Glutamatergic neuron (in vitro differentiated cells): ENCODE results near the gene AKT1S1. TPM values are rescaled to one million over a fixed set of nuclear protein-coding genes. Genes with fewer than 3 reads are reported as not detected.

Experiments
- DNase-seq: peaks from one replicate; pipeline ENCODE4 v3.0.0; 2022
- H3K27ac Mint-ChIP-seq: one replicate; pipeline ENCODE4 v1.8.0; 2020; ENCODE audit warnings: mild to moderate bottlenecking, mixed read lengths, inconsistent platforms; ENCODE audit not compliant: unreplicated experiment
- H3K27me3 Mint-ChIP-seq: one replicate; pipeline ENCODE4 v1.8.0; 2020; ENCODE audit warnings: mild to moderate bottlenecking, moderate library complexity, mixed read lengths, inconsistent platforms; ENCODE audit not compliant: unreplicated experiment
- H3K36me3 Mint-ChIP-seq: one replicate; pipeline ENCODE4 v1.8.0; 2020; ENCODE audit warnings: mild to moderate bottlenecking, mixed read lengths, inconsistent platforms; ENCODE audit not compliant: unreplicated experiment
- H3K4me1 Mint-ChIP-seq: one replicate; pipeline ENCODE4 v1.8.0; 2020; ENCODE audit warnings: mild to moderate bottlenecking, low read depth, mixed read lengths, inconsistent platforms; ENCODE audit not compliant: unreplicated experiment
- H3K4me3 Mint-ChIP-seq: one replicate; pipeline ENCODE4 v1.8.0; 2020; ENCODE audit warnings: mild to moderate bottlenecking, mixed read lengths, inconsistent platforms; ENCODE audit not compliant: unreplicated experiment
- H3K9me3 Mint-ChIP-seq: one replicate; pipeline ENCODE4 v1.8.0; 2020; ENCODE audit warnings: mild to moderate bottlenecking, moderate library complexity, mixed read lengths, inconsistent platforms; ENCODE audit not compliant: unreplicated experiment
- total RNA-seq: library from RNA; stranded (reverse); fragmentation: NEBNext Ultra II Directional; extraction: Animal tissue kit (Norgen Biotek cat#: 25700); gene quantifications from one replicate; pipeline ENCODE4 v1.2.1, GENCODE V29; 2021; ENCODE audit not compliant: unreplicated experiment
- TF ChIP-seq, protein P1 (sequence below): fragments of 200-600 bp; sonication (generic); IDR thresholded peaks from one replicate; pipeline ENCODE4 v1.5.0; 2021; ENCODE audit not compliant: partially characterized antibody, unreplicated experiment

Gene AKT1S1
- total RNA-seq, 1 donor from 2014 or later, result 23.7 TPM

DNA sequence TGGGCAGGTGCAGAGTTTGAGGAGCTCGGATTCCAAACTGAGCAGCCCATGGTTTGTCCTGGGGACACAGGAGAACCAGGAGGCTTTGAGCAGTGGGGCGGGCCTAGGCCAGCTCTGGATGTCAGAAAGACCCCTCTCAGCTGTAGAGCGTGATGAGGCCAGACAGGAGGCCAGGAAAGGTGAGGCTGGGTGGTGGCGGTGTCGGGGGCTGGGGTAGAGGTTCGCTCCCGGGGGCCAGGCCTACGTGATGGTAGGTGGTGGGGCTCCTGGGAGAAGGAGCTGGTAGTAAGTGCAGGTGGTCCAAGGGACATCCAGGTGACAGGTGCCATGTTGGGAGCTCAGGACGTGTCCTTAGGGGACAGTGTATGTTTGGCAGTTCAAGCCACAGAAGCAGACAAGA is 39.7 kb downstream of the AKT1S1 start:
- Mint-ChIP-seq H3K36me3 (peaks cover 20% of the 10 kb centered on the region), H3K4me1 (no peaks in the 10 kb centered on the region), H3K27ac (peak overlapping the region; percentile 52), H3K4me3 (no peak overlapping the region), H3K9me3 (peaks cover 1% of the 10 kb centered on the region), H3K27me3 (peaks cover 5% of the 10 kb centered on the region)
- no peak for DNase-seq
- TF ChIP-seq, protein P1, sequence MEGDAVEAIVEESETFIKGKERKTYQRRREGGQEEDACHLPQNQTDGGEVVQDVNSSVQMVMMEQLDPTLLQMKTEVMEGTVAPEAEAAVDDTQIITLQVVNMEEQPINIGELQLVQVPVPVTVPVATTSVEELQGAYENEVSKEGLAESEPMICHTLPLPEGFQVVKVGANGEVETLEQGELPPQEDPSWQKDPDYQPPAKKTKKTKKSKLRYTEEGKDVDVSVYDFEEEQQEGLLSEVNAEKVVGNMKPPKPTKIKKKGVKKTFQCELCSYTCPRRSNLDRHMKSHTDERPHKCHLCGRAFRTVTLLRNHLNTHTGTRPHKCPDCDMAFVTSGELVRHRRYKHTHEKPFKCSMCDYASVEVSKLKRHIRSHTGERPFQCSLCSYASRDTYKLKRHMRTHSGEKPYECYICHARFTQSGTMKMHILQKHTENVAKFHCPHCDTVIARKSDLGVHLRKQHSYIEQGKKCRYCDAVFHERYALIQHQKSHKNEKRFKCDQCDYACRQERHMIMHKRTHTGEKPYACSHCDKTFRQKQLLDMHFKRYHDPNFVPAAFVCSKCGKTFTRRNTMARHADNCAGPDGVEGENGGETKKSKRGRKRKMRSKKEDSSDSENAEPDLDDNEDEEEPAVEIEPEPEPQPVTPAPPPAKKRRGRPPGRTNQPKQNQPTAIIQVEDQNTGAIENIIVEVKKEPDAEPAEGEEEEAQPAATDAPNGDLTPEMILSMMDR, result no peak

- Mint-ChIP-seq H3K36me3 (peaks cover 20% of the 10 kb centered on the region), H3K4me3 (no peak overlapping the region)
Measured at GRCh38 chr19:49837009-49837310, 40.2 kb downstream of the AKT1S1 start.

DNA sequence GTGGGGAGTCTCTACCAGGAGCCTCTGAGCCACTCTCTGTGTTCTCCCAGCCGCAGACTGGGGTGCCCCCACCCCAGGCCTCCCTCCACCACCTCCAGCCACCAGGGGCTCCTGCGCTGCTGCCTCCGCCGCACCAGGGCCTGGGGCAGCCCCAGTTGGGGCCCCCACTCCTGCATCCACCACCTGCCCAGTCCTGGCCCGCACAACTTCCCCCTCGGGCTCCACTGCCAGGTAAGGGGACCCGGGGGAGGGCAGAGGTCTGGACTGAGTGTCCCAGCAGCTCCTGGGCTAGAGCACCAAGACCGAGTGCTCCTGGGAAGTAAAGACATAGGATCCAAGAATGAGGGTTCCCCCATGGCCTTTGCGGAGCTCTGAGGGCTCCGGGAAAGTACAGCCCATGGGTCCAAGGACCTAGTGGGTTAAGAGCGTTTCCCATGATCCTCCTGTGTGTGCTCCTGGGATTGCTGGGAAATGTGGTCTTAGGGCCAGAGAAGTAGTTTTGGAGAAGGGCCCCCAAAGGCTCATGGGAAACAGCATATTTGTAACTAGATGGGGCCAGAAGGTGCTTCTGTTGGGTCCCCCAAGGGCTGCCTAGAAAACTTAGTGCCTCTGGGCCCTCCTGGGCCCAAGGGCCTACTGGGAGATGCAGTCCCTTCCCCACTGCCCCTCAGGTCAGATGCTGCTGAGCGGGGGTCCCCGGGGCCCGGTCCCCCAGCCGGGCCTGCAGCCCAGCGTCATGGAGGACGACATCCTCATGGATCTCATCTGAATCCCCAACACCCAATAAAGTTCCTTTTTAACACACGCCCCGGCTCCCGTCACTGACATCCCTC is 40.8 kb downstream of the AKT1S1 start:
- DNase-seq, result no peak
- Mint-ChIP-seq H3K27me3 (peaks cover 7% of the 10 kb centered on the region), H3K4me3 (no peak overlapping the region), H3K4me1 (no peaks in the 10 kb centered on the region), H3K36me3 (peaks cover 20% of the 10 kb centered on the region), H3K9me3 (peaks cover 3% of the 10 kb centered on the region), H3K27ac (no peak overlapping the region)
- TF ChIP-seq, protein P1, result no peak

More at GRCh38 chr19:49837009-49837310, 40.2 kb downstream of the AKT1S1 start:
- no peak for DNase-seq
- no peaks in the 10 kb centered on the region for H3K4me1 Mint-ChIP-seq
- TF ChIP-seq, protein P1, result no peak
- peaks cover 7% of the 10 kb centered on the region for H3K27me3 Mint-ChIP-seq
- peaks cover 3% of the 10 kb centered on the region for H3K9me3 Mint-ChIP-seq
- H3K27ac Mint-ChIP-seq, result peak overlapping the region; percentile 52

- Mint-ChIP-seq H3K27me3 (peaks cover 5% of the 10 kb centered on the region), H3K4me3 (no peak overlapping the region), H3K27ac (no peak overlapping the region), H3K9me3 (peaks cover 3% of the 10 kb centered on the region), H3K4me1 (no peaks in the 10 kb centered on the region), H3K36me3 (peaks cover 20% of the 10 kb centered on the region)
- no peak for DNase-seq
- TF ChIP-seq, protein P1, result no peak
Measured at GRCh38 chr19:49835562-49835961, 41.6 kb downstream of the AKT1S1 start.

GRCh38 chr19:49833599-49833998 is 43.6 kb downstream of the AKT1S1 start:
- DNase-seq, result no peak
- H3K4me3 Mint-ChIP-seq, result no peak overlapping the region
- peaks cover 7% of the 10 kb centered on the region for H3K27me3 Mint-ChIP-seq
- peaks cover 3% of the 10 kb centered on the region for H3K9me3 Mint-ChIP-seq
- H3K4me1 Mint-ChIP-seq, result no peaks in the 10 kb centered on the region
- peaks cover 12% of the 10 kb centered on the region for H3K36me3 Mint-ChIP-seq
- no peak overlapping the region for H3K27ac Mint-ChIP-seq
- TF ChIP-seq, protein P1, result no peak
